Stimulated activated CD4-positive, alpha-beta T cell treated with anti-CD3 and anti-CD28 coated beads, Interleukin-1b, Interleukin-23, amount 100 ng/mL, for 24 hours (primary cell): ENCODE data around the gene GALNT1.

Source experiments
- DNase-seq, 4 experiments: peaks; one replicate each; pipeline ENCODE4 v3.0.0-alpha.2; 2020; ENCODE audit warnings: low read depth in 4 of 4, low spot score in 1 of 4

The GALNT1 gene

DNA sequence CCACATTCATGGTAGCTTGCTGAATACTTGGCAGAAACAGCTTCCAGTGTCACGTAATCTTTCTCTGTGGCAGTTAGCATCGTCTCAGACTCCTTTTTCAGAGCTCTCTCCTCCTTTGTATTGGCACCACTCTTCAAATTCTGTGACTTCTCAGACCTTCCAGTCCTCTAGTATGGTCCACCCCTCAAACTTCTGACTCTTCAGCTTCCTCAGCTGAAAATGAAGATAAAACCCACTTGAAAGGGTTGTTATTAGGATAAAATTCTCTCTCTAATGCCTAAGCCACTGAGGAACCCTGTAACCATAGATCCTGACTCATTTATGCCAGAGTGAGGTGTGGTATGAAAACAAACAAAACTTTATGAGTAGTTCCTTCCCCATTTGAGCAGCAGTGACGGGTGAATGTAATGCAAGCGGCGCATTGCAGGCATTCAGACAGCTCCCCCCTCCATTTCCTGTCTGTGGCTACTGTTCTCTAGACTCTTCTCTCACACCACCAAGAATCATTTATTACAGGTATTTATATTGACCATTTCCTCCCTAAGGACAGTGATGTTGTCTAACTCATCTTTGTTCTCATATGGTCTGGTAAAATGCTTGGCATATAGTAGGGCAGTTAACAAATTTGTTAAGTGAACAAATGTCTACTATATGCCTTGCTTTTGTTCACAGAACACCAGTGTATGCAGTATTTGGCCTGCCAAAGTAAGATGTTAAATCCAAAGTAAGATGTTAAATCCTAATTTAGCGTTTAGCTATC is 35.3 kb downstream of the GALNT1 start:
- DNase-seq = peak; percentile 20 to 40 (median 26)

GRCh38 chr18:35617865-35618264 is 36.3 kb downstream of the GALNT1 start:
- DNase-seq = no peak

- DNase-seq = no peak
Observed at GRCh38 chr18:35618289-35618688, 36.7 kb downstream of the GALNT1 start.

DNA sequence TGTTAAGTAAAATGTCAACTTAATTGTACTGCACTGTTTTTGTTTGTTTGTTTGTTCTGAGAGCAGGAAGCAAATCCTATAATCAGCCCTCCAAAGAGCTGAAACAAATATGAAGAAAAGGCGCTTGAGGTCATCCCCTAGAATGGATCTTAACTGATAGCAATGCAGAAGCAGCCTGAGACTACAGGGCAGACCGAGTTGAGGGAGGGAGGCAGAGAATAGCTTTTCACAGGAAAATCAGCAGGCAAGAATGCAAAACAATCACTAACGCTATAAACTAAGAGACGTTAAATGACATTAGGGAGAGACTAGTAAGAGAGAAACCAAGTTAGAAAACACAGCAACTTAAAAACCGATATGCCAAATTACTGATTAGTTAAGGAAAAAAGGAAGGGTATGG is 37.2 kb downstream of the GALNT1 start:
- DNase-seq = no peak

DNA sequence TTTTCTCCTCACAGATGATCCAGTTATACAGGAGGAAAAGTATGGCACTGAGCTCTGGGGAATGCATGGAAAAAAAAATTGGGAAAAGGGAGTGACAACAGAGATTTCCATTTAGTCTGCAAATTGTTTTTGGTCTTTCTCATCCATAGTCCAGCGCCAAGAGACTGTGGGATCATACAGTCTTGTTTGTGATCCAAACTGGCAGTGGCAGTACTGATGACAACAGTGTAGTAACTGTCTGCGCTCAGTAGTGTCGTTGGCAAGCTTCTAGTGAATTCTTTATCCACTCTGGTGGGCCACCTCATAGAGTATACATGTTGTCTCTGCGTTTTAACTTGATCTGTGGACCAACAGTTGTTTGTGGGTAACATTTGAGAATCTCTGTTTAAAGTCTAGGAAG is 37.9 kb downstream of the GALNT1 start:
- no peak for DNase-seq

DNA sequence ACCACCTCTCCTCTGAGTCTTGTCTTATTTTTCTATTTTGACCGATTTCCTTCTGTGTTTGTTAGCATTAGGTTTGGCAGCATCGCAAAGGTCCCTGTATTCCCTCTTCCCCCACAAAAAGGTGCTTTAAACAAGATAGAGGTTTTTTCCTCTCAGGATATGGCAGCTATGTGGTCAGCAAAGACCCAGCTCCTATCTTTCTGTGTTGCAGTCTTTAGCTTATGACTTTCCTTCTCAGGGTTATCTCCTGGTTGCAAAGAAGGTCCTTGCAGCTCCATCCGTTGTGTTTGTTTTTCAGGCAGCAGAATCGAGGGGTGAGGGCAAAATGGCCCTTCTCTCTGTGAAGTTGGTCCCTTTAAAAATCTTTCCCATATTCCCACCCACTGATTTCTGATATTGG is 38.4 kb downstream of the GALNT1 start:
- DNase-seq = no peak

DNA sequence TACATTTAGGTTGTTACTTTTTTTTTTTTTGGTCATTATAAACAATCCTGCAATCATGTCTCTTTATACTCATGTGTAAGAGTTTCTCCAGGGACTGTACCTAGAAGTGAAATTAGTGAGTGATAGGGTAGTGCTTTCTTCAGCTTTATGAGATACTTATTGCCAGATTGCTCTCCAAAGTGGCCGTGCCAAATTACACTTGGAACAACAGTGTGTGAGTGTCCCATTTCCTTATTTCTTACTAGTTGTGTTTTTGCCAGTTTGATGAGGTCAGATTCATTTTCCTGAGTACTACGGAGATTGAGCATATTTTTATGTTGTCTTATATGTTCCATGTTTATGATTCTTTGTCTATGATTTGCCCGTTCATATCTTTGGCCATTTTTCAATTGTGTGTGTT is 39.2 kb downstream of the GALNT1 start:
- no peak for DNase-seq

- DNase-seq = no peak
Observed at GRCh38 chr18:35623255-35623654, 41.7 kb downstream of the GALNT1 start.

DNA sequence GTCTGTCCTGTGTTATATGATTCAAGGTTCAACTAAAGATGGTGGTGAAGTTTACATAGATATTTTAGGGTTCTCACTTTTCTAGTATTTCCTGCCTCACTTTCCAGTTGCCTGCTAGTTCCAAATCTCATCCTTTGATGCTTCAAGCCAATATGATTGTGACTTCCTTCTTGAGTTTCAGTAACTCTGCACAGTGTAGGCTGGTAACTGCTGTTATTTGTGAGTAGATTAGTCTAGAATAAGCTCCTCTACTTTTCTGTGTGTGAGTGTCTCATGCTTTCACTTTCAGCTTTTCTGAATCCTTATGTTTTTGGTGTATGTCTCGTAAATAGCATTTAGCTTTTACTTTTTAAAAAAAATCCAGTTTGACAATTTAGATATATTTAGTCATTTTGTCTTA is 42.6 kb downstream of the GALNT1 start:
- no peak for DNase-seq

GRCh38 chr18:35625232-35625631 is 43.7 kb downstream of the GALNT1 start:
- no peak for DNase-seq

GRCh38 chr18:35633761-35634160 is 52.2 kb downstream of the GALNT1 start:
- DNase-seq = no peak

DNA sequence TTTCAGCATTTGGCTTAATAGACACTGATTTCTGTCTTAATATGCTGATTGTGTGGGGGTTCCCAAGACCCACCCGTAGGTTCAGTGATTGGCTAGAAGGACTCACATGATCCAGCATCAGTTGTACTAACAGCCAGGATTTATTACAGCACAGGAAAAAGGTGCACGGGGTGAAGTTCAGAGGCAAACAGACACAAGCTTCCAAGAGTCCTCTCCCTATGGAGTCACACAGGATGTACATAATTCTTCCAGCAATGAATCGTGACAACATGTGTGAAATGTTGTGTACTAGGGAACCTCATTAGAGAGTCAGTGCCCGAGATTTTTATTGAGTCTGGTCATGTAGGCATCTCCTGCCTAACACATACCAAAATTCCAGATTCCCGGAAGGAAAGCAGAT is 52.8 kb downstream of the GALNT1 start:
- DNase-seq = no peak

DNA sequence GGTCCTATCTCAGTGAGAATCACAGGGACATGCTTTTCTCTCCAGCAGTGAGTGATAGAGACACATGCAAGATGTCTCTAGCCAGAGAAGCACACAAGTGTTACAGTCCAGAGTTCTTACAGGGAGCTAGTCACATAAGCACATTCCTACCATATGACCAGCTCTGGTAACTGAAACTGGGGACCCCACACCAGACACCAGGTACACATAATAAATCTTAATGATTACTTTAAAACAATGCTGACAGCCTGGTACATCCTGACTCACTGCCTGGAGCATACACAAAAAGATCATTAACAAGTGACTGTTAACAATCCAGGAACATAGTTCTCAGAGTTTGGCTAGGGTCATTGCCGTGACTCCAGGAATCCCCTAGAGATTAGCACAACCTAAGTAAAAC is 53.6 kb downstream of the GALNT1 start:
- no peak for DNase-seq

DNA sequence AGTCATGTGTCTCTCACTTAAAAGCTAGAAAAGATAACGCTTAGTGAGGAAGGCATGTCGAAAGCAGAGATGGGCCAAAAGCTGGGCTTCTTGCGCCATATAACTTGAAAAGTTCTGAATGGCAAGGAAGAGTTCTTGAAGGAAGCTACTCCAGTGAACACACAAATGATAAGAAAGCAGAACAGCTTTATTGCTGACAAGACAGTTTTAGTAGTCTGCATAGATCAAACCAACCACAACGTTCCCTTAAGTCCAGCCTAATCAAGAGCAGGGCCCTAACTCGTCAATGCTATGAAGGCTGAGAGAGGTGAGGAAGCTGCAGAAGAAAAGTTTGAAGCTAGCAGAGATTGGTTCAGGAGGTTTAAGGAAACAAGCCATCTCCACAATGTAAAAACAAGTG is 55.7 kb downstream of the GALNT1 start:
- DNase-seq = no peak

DNA sequence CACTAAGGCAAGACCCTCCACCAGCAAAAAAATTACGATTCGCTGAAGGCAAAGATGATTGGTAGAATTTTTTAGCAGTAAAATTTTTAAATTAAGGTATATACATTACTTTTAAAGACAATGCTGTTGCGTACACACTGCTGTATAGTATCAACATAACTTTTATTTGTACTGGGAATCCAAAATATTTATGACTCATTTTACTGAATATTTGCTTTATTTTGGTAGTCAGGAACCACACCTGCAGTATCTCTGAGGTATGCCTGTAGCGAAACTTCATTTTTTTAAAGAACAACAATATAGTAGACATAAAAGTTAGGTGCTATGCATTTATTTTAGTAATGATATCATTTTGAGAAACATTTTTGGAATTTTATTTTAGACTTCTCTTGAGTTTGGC is 57.8 kb downstream of the GALNT1 start:
- no peak for DNase-seq

DNA sequence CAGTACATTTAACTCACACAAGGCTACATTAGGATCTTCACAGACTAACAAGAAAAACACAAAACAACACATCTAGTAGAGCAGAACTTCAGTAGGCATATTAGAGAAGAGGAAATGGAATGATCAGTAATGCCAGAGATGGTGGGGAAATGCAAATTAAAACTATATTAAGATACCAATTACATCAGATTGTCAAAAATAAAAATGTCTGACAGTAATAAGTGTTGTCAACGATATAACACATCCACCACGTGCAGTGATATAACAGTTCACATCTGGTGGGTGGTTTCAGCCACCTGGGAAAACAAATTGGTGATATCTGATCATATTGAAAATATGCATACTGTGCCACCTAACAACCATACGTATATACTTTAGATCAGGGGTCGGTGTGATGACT is 59.9 kb downstream of the GALNT1 start:
- no peak for DNase-seq

DNA sequence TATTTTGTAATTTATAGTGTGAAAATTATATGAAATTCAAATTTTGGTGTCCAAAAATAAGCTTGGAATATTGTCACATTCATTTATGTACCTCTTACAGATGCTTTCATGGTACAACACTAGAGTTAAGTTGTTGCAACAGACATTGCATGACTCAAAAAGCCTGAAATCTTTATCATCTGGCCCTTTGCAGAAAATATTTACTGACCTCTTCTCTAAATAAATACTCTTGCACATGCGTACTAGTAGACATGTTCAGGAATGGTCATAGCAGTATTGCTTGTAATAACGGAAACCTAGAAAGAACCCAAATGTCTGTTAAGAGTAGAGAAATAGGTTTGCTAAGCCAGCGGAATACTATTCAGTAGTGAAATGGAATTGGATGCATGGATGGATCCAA is 60.4 kb downstream of the GALNT1 start:
- no peak for DNase-seq

DNA sequence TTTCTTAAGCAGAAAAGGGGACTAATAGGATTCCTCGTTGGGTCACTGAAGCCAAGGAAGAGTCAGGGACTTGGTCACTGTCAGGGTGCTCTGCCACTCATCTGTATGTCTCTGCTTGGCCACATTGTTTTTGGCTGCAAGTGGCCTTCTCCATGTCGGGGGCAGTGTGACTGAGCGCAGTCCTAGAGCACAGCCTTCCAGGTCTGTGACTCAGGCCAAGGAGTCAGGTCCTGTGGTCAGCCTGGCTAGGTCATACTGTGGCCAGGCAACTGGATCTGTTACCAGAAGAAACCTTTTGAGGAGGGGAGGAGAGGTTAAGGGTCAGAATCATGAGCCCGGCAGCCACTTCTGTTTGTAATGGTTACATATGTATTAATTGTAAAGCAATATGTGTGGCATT is 61.3 kb downstream of the GALNT1 start:
- DNase-seq = no peak

GRCh38 chr18:35646449-35646848 is 64.9 kb downstream of the GALNT1 start:
- DNase-seq = no peak

DNA sequence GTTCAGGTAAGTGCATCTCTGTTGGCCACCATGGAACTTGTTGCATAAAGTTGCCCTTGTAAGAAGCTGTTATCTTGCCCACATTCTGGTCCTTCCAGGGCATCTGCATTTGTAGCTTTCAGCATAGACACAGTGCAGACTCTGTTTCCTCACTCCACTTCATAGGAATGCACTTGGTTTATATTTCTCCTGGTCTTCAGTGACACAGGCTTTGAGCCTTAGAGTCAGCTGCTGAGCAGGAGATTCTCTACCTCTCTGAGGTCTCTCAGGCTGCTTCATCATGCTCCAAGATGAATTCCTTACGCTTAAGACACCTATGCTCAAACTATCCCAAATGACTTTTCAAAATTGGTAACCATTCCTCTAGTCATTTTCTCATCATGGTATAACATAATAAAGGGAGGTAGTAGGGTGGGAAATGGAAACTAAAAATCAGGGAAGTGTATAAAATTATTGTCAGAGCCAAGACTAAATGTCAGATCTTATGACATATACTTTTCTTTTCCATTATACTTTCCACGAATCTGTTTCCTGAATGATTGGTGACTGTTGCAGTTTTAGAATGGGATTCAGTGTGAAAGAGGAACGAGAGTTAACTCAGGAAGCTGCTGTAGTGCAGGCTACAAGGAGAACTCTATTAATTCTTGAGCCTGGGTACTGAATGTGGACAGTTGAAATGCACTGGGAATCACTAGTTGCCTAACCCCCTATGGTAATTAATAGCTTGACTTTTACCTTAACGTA is 72.0 kb downstream of the GALNT1 start:
- no peak for DNase-seq

DNA sequence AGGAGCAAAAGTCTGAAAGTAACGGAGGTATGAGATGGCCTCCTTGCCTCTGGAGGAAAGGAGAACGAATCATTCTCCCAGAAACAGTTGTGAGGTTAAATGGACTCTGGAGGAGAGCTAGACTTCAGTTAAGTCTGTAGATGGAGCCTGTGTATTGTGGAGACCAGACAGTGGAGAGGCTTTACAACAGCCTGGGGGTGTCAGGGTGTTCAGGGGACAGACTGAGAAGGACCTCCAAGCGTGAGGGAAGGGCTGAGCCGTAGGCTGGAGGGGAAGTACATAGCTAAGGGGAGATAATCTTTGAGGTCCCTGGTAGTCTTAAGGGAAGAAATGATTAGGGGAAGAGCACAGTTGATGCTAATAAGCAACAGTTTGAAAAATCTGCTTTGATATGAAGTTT is 76.6 kb downstream of the GALNT1 start:
- no peak for DNase-seq

- no peak for DNase-seq
Observed at GRCh38 chr18:35661483-35662146, 80.1 kb downstream of the GALNT1 start.
